H1 (cell line): ENCODE results near the gene KLHL1. TPM values are rescaled to one million over a fixed set of nuclear protein-coding genes. Genes with fewer than 3 reads are reported as not detected.

ENCODE experiments used
- CTCF ChIA-PET: fragments of 300-600 bp; sonication (Branson Sonifier 250); formaldehyde crosslinking; loops from one replicate; lab custom pipeline; 2021; ENCODE audit not compliant: partially characterized antibody; lab: Charles Lee
- POLR2A ChIA-PET: fragments of 300-600 bp; sonication (Branson Sonifier 250); formaldehyde crosslinking; loops from one replicate; lab custom pipeline; 2021; ENCODE audit warnings: inconsistent platforms; ENCODE audit not compliant: partially characterized antibody; lab: Charles Lee
- DNase-seq, 2 experiments: peaks; one replicate each; pipeline versions ENCODE4 v3.0.0 to v3.0.0-alpha.2; 2010 to 2022; ENCODE audit warnings: low spot score in 2 of 2, low read depth in 1 of 2, mixed read lengths in 1 of 2
- FAIRE-seq: peaks from 2 replicates; lab custom pipeline; 2011; peaks lifted over from hg19 to GRCh38; lab: Jason Lieb, UNC
- H2AFZ ChIP-seq: 2 replicates; pipeline ENCODE4 v1.8.1; 2012; ENCODE audit warnings: low read length, inconsistent platforms
- H2AK5ac ChIP-seq: 2 replicates; pipeline ENCODE4 v1.6.1; 2013; ENCODE audit warnings: low read depth, low read length
- H2BK120ac ChIP-seq: replicated peaks from 2 replicates; pipeline ENCODE3; 2013; ENCODE audit warnings: low read depth, low read length, inconsistent platforms
- H2BK12ac ChIP-seq: 2 replicates; pipeline ENCODE4 v1.6.1; 2013; ENCODE audit warnings: low read depth, low read length
- H2BK15ac ChIP-seq: 2 replicates; pipeline ENCODE4 v1.6.1; 2013; ENCODE audit warnings: low read length
- H2BK20ac ChIP-seq: 2 replicates; pipeline ENCODE4 v1.6.1; 2013; ENCODE audit warnings: low read length
- H2BK5ac ChIP-seq: 2 replicates; pipeline ENCODE4 v1.6.1; 2013; ENCODE audit warnings: low read depth, low read length
- H3K14ac ChIP-seq: 2 replicates; pipeline ENCODE4 v1.6.1; 2013; ENCODE audit warnings: inconsistent platforms; ENCODE audit not compliant: insufficient read length
- H3K18ac ChIP-seq: 2 replicates; pipeline ENCODE4 v1.6.1; 2013; ENCODE audit warnings: low read length; ENCODE audit errors: extremely low read depth
- H3K23ac ChIP-seq: 2 replicates; pipeline ENCODE4 v1.6.1; 2013; ENCODE audit warnings: inconsistent platforms; ENCODE audit not compliant: insufficient read length
- H3K23me2 ChIP-seq: 2 replicates; pipeline ENCODE4 v1.6.1; 2013; ENCODE audit warnings: low read depth, low read length
- H3K27ac ChIP-seq: 2 replicates; pipeline ENCODE4 v1.6.1; 2011; ENCODE audit warnings: low read depth, low read length, inconsistent platforms
- H3K27me3 ChIP-seq, 4 experiments: replicated peaks in 1 of 4; 1 replicate in 1 of 4; 2 replicates in 3 of 4; pipeline versions ENCODE4 v1.6.1 to v1.8.1; 2011 to 2013; ENCODE audit warnings: low read length in 3 of 4, mild to moderate bottlenecking in 3 of 4, inconsistent platforms in 2 of 4, mixed read lengths in 2 of 4, moderate library complexity in 1 of 4; ENCODE audit not compliant: control insufficient read depth in 3 of 4, insufficient read depth in 3 of 4; ENCODE audit errors: extremely low read depth in 1 of 4
- H3K36me3 ChIP-seq, 4 experiments: 2 replicates each; pipeline versions ENCODE4 v1.6.1 to v1.8.1; 2011 to 2013; ENCODE audit warnings: mild to moderate bottlenecking in 4 of 4, low read length in 3 of 4, moderate library complexity in 2 of 4, control low read depth in 1 of 4, inconsistent platforms in 1 of 4; ENCODE audit not compliant: insufficient read depth in 4 of 4, control insufficient read depth in 2 of 4
- H3K4ac ChIP-seq: replicated peaks from 2 replicates; pipeline ENCODE3; 2013; ENCODE audit warnings: low read length, low read depth, mixed read lengths, inconsistent platforms; ENCODE audit not compliant: insufficient read length
- H3K4me1 ChIP-seq, 4 experiments: replicated peaks in 1 of 4; 1 replicate in 1 of 4; 2 replicates in 3 of 4; pipeline versions ENCODE4 v1.6.1 to v1.8.1; 2011 to 2013; ENCODE audit warnings: low read length in 3 of 4, inconsistent platforms in 2 of 4, mixed read lengths in 1 of 4; ENCODE audit not compliant: insufficient read depth in 4 of 4, control insufficient read depth in 3 of 4
- H3K4me2 ChIP-seq, 2 experiments: 2 replicates each; pipeline versions ENCODE4 v1.6.1 to v1.8.1; 2011 to 2013; ENCODE audit warnings: low read depth in 2 of 2, low read length in 2 of 2, control low read depth in 1 of 2, inconsistent platforms in 1 of 2, mild to moderate bottlenecking in 1 of 2; ENCODE audit not compliant: insufficient read depth in 1 of 2
- H3K4me3 ChIP-seq, 4 experiments: fragments of 200-600, 300-600 bp in 1 of 4; sonication (generic), shearing (Covaris generic), sonication (Bioruptor Twin) in 1 of 4; 2 replicates each; pipeline versions ENCODE4 v1.5.1 to v1.8.1; 2011 to 2016; ENCODE audit warnings: low read length in 4 of 4, low read depth in 3 of 4, control low read depth in 2 of 4, inconsistent platforms in 2 of 4, mild to moderate bottlenecking in 2 of 4, mixed read lengths in 1 of 4, moderate library complexity in 1 of 4; ENCODE audit not compliant: insufficient read depth in 2 of 4; ENCODE audit errors: extremely low read depth in 1 of 4
- H3K56ac ChIP-seq: replicated peaks from 2 replicates; pipeline ENCODE3; 2013; ENCODE audit warnings: low read depth, mild to moderate bottlenecking, mixed read lengths, low read length, inconsistent platforms; ENCODE audit not compliant: insufficient read length
- H3K79me1 ChIP-seq: 2 replicates; pipeline ENCODE4 v1.6.1; 2013; ENCODE audit warnings: low read depth, low read length, control low read depth
- H3K79me2 ChIP-seq, 2 experiments: 2 replicates each; pipeline versions ENCODE4 v1.6.1 to v1.8.1; 2012 to 2013; ENCODE audit warnings: low read length in 2 of 2, mild to moderate bottlenecking in 2 of 2, inconsistent platforms in 1 of 2; ENCODE audit not compliant: insufficient read depth in 2 of 2, control insufficient read depth in 1 of 2
- H3K9ac ChIP-seq, 4 experiments: replicated peaks in 1 of 4; 1 replicate in 1 of 4; 2 replicates in 3 of 4; pipeline versions ENCODE4 v1.6.1 to v1.8.1; 2011 to 2013; ENCODE audit warnings: low read depth in 3 of 4, low read length in 3 of 4, control low read depth in 2 of 4, mild to moderate bottlenecking in 2 of 4, moderate library complexity in 2 of 4, inconsistent platforms in 1 of 4; ENCODE audit errors: extremely low read depth in 1 of 4
- H3K9me3 ChIP-seq, 2 experiments: 2 replicates each; pipeline versions ENCODE4 v1.6.1 to v1.8.1; 2012 to 2013; ENCODE audit warnings: mild to moderate bottlenecking in 2 of 2, moderate library complexity in 2 of 2, control low read depth in 1 of 2, inconsistent platforms in 1 of 2, low read depth in 1 of 2, low read length in 1 of 2, mixed read lengths in 1 of 2; ENCODE audit not compliant: insufficient read depth in 2 of 2
- H4K20me1 ChIP-seq, 2 experiments: replicated peaks in 1 of 2; 2 replicates each; pipeline versions ENCODE3 to v1.8.1; 2011 to 2013; ENCODE audit warnings: inconsistent platforms in 2 of 2, low read length in 2 of 2, mild to moderate bottlenecking in 1 of 2; ENCODE audit not compliant: insufficient read depth in 2 of 2, control insufficient read depth in 1 of 2
- H4K5ac ChIP-seq: 2 replicates; pipeline ENCODE4 v1.6.1; 2013; ENCODE audit warnings: low read length, low read depth, mixed read lengths, inconsistent platforms; ENCODE audit not compliant: insufficient read length
- H4K8ac ChIP-seq: 2 replicates; pipeline ENCODE4 v1.8.0; 2013; ENCODE audit warnings: mild to moderate bottlenecking, moderate library complexity, low read length, inconsistent platforms; ENCODE audit not compliant: insufficient read depth; ENCODE audit errors: extremely low read depth
- H4K91ac ChIP-seq: replicated peaks from 2 replicates; pipeline ENCODE3; 2013; ENCODE audit warnings: low read length, mixed read lengths, inconsistent platforms; ENCODE audit not compliant: insufficient read length
- CREB1 ChIP-seq: IDR thresholded peaks from 2 replicates; pipeline ENCODE4 v1.6.1; 2012; ENCODE audit warnings: inconsistent platforms
- EP300 ChIP-seq, 2 experiments: IDR thresholded peaks; 1 replicate in 1 of 2; 2 replicates in 1 of 2; pipeline ENCODE4 v1.6.1; 2011 to 2012; ENCODE audit warnings: low read depth in 2 of 2, low read length in 2 of 2, mild to moderate bottlenecking in 2 of 2, borderline replicate concordance in 1 of 2, inconsistent platforms in 1 of 2, moderate library complexity in 1 of 2
- GTF2F1 ChIP-seq: IDR thresholded peaks from 2 replicates; pipeline ENCODE4 v1.6.1; 2012; ENCODE audit warnings: low read depth, low read length, improper control_type of control experiment, borderline replicate concordance
- RXRA ChIP-seq: IDR thresholded peaks from 2 replicates; pipeline ENCODE4 v1.6.1; 2011; ENCODE audit warnings: low read depth, mild to moderate bottlenecking, low read length, moderate library complexity; ENCODE audit not compliant: insufficient read depth
- SP2 ChIP-seq: IDR thresholded peaks from 2 replicates; pipeline ENCODE4 v1.6.1; 2012; ENCODE audit warnings: mild to moderate bottlenecking, low read length, inconsistent platforms
- ZNF274 ChIP-seq: IDR thresholded peaks from 2 replicates; pipeline ENCODE4 v1.7.0; 2012; ENCODE audit warnings: low read length, borderline replicate concordance; ENCODE audit errors: extremely low read depth
- WGBS, 2 experiments: shearing (Covaris generic) in 1 of 2; methylation state at CpG; one replicate each; pipeline versions ENCODE4 v1.1.6 to v1.1.7; 2013 to 2015; ENCODE audit warnings: low lambda C conversion rate in 2 of 2, mixed read lengths in 2 of 2, inconsistent platforms in 1 of 2, low coverage in 1 of 2, missing lambda C conversion rate in 1 of 2; ENCODE audit not compliant: insufficient replicate concordance in 2 of 2, insufficient coverage in 1 of 2, insufficient read length in 1 of 2; ENCODE audit errors: extremely low coverage in 1 of 2, missing lambda C conversion rate in 1 of 2; 5-methylcytosine and 5-hydroxymethylcytosine counted together
- long read RNA-seq, 2 experiments: library from RNA in 1 of 2; library from capped mRNA in 1 of 2; stranded (forward); transcript quantifications; one replicate each; pipeline ENCODE4 v2.0.0, GENCODE V29; 2021; ENCODE audit warnings: inconsistent platforms in 1 of 2
- polyA minus RNA-seq, 3 experiments: library from RNA; depleted of rRNA, polyadenylated mRNA; stranded (reverse); fragments of >200 nt; gene quantifications; 1 replicate in 2 of 3; 2 replicates in 1 of 3; pipeline ENCODE4 v1.2.3, GENCODE V29; 2011
- polyA plus RNA-seq, 7 experiments: library from polyadenylated mRNA; depleted of rRNA in 3 of 7; stranded (reverse) in 5 of 7; unstranded in 2 of 7; fragments of >200 nt in 5 of 7; fragments of 200-250 nt in 2 of 7; gene quantifications; 1 replicate in 5 of 7; 2 replicates in 1 of 7; 4 replicates in 1 of 7; pipeline versions ENCODE4 v1.2.1 to v1.2.3, GENCODE V29; 2011 to 2013; ENCODE audit warnings: missing spikeins in 2 of 7, mixed read lengths in 2 of 7
- total RNA-seq: library from RNA; stranded (reverse); fragmentation: NEBNext Ultra II Directional; extraction: Animal tissue kit (Norgen Biotek cat#: 25700); gene quantifications from 2 replicates; pipeline ENCODE4 v1.2.1, GENCODE V29; 2021

KLHL1 gene
- total RNA-seq (not detected in 2 replicates), polyA plus RNA-seq (2011; rRNA removed) (not detected in 2 replicates), polyA minus RNA-seq (2011; rRNA and poly(A)+ RNA removed) (not detected in 2 replicates)
- not detected for polyA plus RNA-seq (2011; cell fraction: cytosol; rRNA removed)
- polyA plus RNA-seq (2011; cell fraction: nucleus; rRNA removed) = not detected
- polyA plus RNA-seq (2012, experiment 1 of 2) = not detected in 4 replicates
- polyA plus RNA-seq (2012, experiment 2 of 2) = not detected
- not detected for polyA plus RNA-seq (2013, experiment 1 of 2)
- not detected for polyA plus RNA-seq (2013, experiment 2 of 2)
- not detected for polyA minus RNA-seq (2011; cell fraction: cytosol; rRNA and poly(A)+ RNA removed)
- 0.10 TPM for polyA minus RNA-seq (2011; cell fraction: nucleus; rRNA and poly(A)+ RNA removed)
- long read RNA-seq, experiment 1 = 0 reads
- long read RNA-seq, experiment 2 = 0 reads

GRCh38 chr13:70108356-70109105 lies at the start of gene KLHL1:
Gene KLHL1, minus strand, starts transcription at chr13:70108452. Its CDS starts 753 bp downstream, at chr13:70107699.
- peak within 1 kb of the TSS; percentile 89 to 97 for H3K4me2 ChIP-seq
- H3K23ac ChIP-seq = no peak within 1 kb of the TSS
- H3K36me3 ChIP-seq = no peaks in the 10 kb centered on the region
- no peak within 1 kb of the TSS for H4K91ac ChIP-seq
- peaks cover 16 to 30% (median 27%) of the 10 kb centered on the region in 4 experiments for H3K27me3 ChIP-seq
- H2AFZ ChIP-seq = peak within 1 kb of the TSS; percentile 97
- no peak within 1 kb of the TSS for H2BK120ac ChIP-seq
- peak within 1 kb of the TSS; percentile 32; the same call in 1 of the 2 replicates for H3K18ac ChIP-seq
- POLR2A ChIA-PET = interaction anchor here (0.8 kb wide), 1 partner anchor 20 kb away, joined by 3 read pairs; no protein-coding TSS in a partner anchor
- no peaks in the 10 kb centered on the region for H3K79me1 ChIP-seq
- H3K56ac ChIP-seq = no peak within 1 kb of the TSS
- peak within 1 kb of the TSS; percentile 8 for H3K4ac ChIP-seq
- no peak within 1 kb of the TSS for H2BK5ac ChIP-seq
- H3K4me1 ChIP-seq = peaks cover 0 to 4% (median 2%) of the 10 kb centered on the region in 4 experiments; a peak in 2 of 7 replicates
- no peaks in the 10 kb centered on the region for H4K20me1 ChIP-seq
- peak within 1 kb of the TSS; percentile 39; the same call in 1 of the 2 replicates for H2BK12ac ChIP-seq
- no peaks in the 10 kb centered on the region for H3K79me2 ChIP-seq
- DNase-seq (no peak), FAIRE-seq (peak; percentile 57)
- CTCF ChIA-PET = interaction anchor here (1.2 to 1.5 kb wide), 3 partner anchors 9 to 279 kb away, joined by 3 to 9 read pairs (median 3); no protein-coding TSS in a partner anchor
- H3K14ac ChIP-seq = no peak within 1 kb of the TSS
- no peak within 1 kb of the TSS for H4K8ac ChIP-seq
- no peaks in the 10 kb centered on the region for H3K9me3 ChIP-seq
- H3K9ac ChIP-seq = 0 out of 7 replicates have a peak within 1 kb of the TSS, but pooled peaks of 1 of the 4 experiments have one; percentile 3
- no peak within 1 kb of the TSS for H4K5ac ChIP-seq
- H2BK20ac ChIP-seq = no peak within 1 kb of the TSS
- H3K4me3 ChIP-seq = peak within 1 kb of the TSS; percentile 42 to 67 (median 58)
- H2BK15ac ChIP-seq = no peak within 1 kb of the TSS
- H3K27ac ChIP-seq = no peak within 1 kb of the TSS
- H3K23me2 ChIP-seq = peaks cover 10% of the 10 kb centered on the region; the same call in 1 of the 2 replicates
- WGBS, 2 experiments = 73% methylated on average over 16 of the region's 18 CpGs; no CpG with 5 or more reads in 1 of the 2 experiments
- no peak for TF ChIP-seq CREB1
- no peak for TF ChIP-seq ZNF274
- no peak for TF ChIP-seq SP2
- TF ChIP-seq RXRA = no peak
- TF ChIP-seq EP300 (IDR thresholded peaks at IDR 0.05; ENCODE audit: borderline replicate concordance in 1 of 2, low read depth in 2 of 2, low read length in 2 of 2) = no peak
- TF ChIP-seq GTF2F1 = no peak
- no peak within 1 kb of the TSS for H2AK5ac ChIP-seq
